ACHN (cell line): ENCODE data around the gene PRXL2B.
"Not testable (repeated sequence)": the region's sequence is repeated elsewhere in the genome, so short reads cannot be mapped to it uniquely, and the experiment has no call there.

Experiments
- DNase-seq: peaks from one replicate; pipeline ENCODE4 v3.0.0-alpha.2; 2015
- in situ Hi-C: cut with HindIII; loops from 2 replicates; pipeline ENCODE4 v1.10.0; 2017; ENCODE audit warnings: low sequenced_read_pairs, low pct_ligation_motif_present, low pct_unique_long_range_greater_than_20kb

Gene PRXL2B

GRCh38 chr1:2560299-2561073, 26.1 kb upstream of the PRXL2B start:
- DNase-seq, result no peak
- in situ Hi-C loops, result no loop called here

DNA sequence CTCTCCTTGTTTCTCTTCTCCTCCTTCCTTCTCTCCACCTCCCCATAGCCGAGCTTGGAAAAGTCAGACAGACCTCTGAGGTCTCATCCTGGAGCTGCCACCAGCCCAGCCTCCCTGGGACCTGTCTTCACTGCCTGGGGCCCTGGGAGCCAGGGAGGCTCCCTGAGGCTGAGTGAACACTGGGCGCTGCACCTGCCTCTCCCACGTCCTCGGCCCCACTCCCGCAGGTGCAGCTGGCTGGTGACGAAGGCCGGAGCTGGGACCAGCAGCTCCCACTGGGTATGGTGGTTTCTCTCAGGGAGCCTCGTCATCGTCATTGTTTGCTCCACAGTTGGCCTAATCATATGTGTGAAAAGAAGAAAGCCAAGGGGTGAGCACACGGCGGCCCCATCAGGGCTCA, 25.1 kb upstream of the PRXL2B start:
- DNase-seq, result no peak
- in situ Hi-C loops, result no loop called here

GRCh38 chr1:2561898-2562895, 24.4 kb upstream of the PRXL2B start:
- DNase-seq, result no peak
- in situ Hi-C loops, result no loop called here

- in situ Hi-C loops, result no loop called here
- no peak for DNase-seq
Observed at GRCh38 chr1:2563205-2563604, 23.4 kb upstream of the PRXL2B start.

DNA sequence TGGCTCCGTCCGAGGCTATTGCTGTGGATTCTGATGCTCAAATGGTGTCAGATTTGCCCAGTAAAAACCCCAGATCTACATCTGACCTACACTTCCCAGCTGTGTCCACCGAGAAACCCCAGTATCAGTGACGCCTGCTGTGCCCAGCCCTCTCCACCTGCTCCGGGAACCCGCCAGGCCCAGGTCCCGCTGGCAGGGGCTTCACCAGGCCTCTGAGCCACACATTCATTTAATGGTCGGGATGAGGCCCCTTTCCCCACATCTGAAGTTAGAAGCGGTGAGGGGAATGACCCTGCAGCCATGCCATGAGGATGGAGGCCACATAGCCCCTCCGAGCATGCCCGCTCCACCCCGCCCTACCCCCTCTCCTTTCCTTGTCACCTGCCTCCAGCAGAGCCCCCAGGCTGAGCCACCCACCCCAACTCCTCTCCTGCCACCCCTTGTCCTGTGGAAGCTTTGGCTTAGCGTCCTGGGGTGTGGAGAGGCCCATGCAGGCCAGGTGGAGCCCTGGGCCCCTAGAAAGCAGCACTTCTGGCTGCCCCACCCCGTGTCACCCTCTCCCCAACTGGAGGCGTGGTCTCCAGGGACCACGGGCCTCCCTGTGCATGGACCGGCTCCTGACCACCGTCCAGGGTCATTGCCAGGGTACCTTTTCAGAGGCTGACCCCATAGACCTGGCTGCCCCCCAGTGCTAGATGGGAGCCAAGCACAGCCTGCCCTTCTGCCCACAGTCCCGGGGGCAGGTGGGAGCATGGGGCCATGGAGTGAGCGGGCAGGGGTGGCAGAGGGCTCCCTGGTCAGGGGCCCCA, 22.4 kb upstream of the PRXL2B start:
- DNase-seq, result no peak
- in situ Hi-C loops, result no loop called here

GRCh38 chr1:2564815-2565374, 21.7 kb upstream of the PRXL2B start:
- in situ Hi-C loops, result no loop called here
- DNase-seq, result no peak

DNA sequence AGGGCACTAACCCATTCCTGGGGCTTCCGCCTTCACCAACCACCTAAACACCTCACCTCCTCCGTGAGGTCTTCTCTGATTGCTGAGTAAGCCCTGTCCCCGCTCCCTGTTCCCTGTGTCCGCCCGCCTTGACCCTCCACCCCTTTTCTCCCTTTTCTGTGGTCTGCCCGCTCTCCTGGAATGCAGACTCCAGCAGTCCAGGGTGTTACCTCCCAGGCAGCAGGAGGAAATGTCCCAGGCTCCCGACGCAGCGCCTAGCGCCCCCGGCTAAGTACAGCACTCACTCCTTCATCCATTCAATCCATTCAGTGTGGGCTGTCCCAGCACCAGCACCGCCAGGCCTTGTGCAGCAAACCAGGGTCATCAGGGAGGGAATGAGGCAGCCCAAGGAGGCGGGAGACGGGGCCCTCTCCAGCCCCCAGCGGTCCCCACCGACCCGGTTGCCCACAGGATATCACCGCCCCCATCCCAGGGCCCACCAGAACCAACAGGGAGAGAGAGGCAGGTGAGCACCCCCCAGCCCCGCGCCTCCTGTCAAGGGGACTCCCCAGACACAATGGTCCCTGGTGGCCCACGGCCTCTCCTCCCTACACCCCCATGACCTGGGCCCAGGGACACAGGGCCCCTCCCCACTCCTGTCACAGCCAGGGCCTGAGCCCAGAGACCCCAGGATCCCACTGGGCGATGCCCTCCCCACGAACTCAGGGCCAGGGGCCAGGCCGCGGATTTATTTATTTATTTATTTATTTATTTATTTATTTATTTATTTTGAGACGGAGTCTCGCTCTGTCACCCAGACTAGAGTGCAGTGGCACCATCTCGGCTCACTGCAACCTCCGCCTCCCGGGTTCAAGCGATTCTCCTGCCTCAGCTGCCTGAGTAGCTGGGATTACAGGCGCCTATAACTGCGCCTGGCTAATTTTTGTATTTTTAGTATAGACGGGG, 20.2 kb upstream of the PRXL2B start:
- in situ Hi-C loops, result no loop called here
- DNase-seq, result no peak

DNA sequence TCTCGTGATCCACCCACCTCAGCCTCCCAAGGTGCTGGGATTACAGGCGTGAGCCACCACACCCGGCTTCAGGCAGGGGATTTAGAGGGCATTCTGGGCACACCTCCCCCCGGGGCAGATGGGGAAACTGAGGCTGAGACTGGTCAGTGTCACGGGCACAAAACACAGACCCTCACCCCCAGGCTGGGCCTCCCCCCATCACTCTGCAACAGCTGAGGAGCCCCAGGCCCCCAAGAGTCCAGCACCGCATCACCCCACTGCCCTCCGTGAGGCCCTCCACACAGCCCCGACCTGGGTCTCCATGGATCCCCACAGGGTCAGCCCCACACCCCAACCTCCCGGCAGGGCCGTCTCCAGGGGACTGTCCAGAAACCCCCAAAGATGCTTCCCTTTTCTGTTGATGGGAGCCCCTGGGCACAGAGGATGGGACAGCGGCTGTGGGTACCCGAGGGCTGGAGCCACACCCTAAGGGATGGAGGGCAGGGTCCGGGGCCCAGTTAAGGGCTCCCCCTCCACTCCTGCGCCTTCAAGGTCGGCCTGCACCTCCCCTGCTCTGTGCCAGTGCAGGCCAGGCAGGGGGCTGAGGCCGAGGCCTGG, 19.4 kb upstream of the PRXL2B start:
- in situ Hi-C loops, result no loop called here
- no peak for DNase-seq

- in situ Hi-C loops, DNase-seq: not testable (repeated sequence)
Observed at GRCh38 chr1:2568187-2568816, 18.3 kb upstream of the PRXL2B start.

DNA sequence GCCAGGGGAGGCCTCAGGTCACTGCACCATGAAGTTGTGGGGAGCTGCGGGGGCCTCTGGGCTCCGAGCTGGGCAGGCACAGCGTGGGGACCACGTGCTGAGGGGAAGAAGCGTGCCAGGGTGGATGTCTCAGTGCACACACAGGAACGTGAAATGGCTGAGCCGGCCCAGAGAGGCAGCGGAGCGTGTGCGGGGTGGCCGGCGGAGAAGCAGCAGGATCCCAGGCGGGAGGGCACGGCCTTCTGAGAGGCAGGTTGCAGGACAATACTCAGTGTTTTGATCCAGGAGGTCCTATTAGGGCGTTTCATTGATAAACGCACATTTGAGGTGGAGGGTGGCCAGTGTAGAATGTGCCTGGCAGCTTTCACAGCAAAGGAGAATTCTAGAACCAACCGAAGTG, 17.5 kb upstream of the PRXL2B start:
- DNase-seq, result no peak
- in situ Hi-C loops, result no loop called here

DNA sequence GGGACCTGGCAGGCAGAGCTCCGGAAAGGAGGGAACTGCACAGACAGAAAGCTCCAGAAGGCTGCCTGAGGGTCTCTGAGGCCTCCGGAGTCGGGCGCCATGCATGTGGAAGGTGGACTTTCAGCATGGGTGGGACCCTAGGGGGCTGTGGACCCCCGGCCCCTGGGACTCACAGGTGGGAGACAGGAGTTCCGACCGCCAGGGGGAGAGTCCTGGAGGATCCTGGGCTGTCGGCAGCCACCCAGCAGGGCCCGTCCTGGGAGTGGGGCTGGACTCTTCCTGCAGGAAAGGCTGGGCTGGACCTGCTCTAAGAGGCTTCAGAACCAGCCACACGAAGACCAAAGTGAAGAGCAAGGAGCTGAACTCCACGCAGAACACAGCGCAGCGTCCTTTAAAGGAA, 16.9 kb upstream of the PRXL2B start:
- in situ Hi-C loops, DNase-seq: not testable (repeated sequence)

DNA sequence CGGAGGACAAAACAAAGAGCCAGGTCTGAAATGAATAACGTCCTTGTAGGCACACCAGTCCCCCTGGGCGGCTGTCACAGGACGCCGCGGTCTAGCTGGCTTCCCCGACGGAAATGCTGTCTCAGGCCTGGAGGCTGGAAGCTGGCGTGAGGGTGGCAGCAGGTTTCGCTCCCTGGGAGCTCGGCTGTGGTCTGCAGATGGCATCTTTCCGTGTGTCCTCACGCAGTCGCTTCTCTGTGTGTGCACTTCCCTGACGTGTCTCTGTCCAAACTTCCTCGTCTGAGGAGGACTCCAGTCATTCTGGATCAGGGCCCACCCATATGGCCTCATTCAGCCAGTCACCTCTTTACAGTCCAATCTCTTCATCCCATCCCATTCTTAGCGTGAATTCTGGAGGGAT, 16.2 kb upstream of the PRXL2B start:
- no peak for DNase-seq
- in situ Hi-C loops, result no loop called here

DNA sequence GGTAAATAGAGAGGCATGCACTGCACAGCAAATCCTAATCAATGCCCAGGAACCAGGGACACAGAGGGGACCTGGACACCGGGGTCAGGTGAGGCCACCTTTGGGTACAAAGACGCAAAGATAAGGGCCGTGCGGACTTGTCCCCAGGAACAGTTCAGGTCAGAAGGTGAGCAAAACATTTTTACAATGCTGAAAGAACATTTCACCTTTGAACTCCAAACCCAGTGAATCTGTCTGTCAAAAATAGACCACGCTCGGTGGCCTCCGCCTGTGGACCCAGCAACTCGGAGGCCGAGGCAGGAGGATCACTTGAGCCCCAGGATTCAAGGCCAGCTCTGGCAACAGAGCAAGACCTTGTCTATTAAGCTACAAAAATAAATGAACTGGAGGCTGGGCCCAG, 15.2 kb upstream of the PRXL2B start:
- in situ Hi-C loops, result no loop called here
- DNase-seq, result no peak

DNA sequence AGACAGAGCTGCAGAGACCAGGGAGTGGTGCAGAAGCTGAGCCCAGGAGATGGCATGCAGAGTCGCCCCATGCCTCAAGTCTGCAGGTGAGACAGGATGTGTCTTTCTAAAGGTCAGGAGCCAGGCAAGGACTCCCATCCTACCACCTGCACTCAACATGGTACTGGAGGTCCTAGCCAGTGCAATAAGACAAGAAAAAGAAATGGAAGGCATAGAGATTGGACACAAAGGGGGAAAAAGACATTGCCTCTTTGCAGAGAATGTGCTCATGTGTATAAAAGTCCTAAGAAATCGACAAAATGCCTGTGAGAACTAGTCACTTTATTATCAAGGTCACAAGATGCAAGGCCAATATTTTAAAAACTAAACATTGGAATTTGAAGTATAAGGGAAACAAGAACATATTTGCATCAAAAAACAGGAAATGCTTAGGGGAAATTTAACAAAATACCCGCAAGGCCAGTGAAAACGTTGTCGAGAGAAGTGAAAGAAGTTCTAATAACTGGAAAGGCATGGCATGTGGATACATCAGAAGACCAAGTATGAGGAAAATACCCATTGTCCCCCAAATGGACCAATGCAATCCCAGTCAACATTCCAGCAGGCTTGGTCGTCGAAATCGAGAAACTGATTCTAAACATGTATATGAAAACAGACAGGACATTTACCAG, 13.2 kb upstream of the PRXL2B start:
- in situ Hi-C loops, result no loop called here
- DNase-seq, result no peak

DNA sequence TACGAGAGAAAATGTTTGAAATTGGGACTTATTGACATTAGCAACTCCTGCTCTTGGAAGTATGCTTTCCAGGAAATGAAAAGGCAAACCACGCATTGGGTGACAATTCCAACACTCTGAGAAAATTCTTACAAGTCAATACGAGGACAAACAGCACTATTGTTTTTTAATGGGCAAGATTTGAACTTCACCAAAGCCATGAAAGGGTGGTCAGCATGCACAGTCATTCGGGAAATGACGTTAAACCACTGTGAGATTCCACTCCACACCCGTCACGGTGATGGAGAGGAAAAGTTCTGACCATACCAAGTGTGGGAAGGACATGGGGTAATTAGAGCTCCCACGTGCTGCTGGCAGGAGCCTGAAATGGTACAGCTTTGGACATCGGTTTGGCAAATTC, 12.2 kb upstream of the PRXL2B start:
- in situ Hi-C loops, result no loop called here
- DNase-seq, result no peak
